Fibroblast of the aortic adventitia (primary cell): ENCODE data around the gene RBM6. TPM values are rescaled to one million over a fixed set of nuclear protein-coding genes. Genes with fewer than 3 reads are reported as not detected.

Source experiments
- DNase-seq: peaks from one replicate; pipeline ENCODE4 v3.0.0-alpha.2; 2010; ENCODE audit warnings: low read depth
- H3K4me3 ChIP-seq: 2 replicates; pipeline ENCODE4 v1.5.1; 2011; ENCODE audit warnings: low read depth, mild to moderate bottlenecking, control low read depth, low read length, moderate library complexity
- CTCF ChIP-seq: IDR thresholded peaks from 2 replicates; pipeline ENCODE4 v1.5.1; 2011; ENCODE audit warnings: mild to moderate bottlenecking, low read length, control low read depth, inconsistent platforms; ENCODE audit not compliant: insufficient read depth
- total RNA-seq: library from RNA; depleted of rRNA; stranded (reverse); fragments of >200 nt; gene quantifications from 2 replicates; pipeline ENCODE4 v1.2.3, GENCODE V29; 2012; ENCODE audit warnings: low replicate concordance

The RBM6 gene
- total RNA-seq, 1 donor: 48.5 TPM

- H3K4me3 ChIP-seq: no peak overlapping the region
- no peak for TF ChIP-seq CTCF
- no peak for DNase-seq
Observed at GRCh38 chr3:50125541-50126286, 185.8 kb downstream of the RBM6 start.

DNA sequence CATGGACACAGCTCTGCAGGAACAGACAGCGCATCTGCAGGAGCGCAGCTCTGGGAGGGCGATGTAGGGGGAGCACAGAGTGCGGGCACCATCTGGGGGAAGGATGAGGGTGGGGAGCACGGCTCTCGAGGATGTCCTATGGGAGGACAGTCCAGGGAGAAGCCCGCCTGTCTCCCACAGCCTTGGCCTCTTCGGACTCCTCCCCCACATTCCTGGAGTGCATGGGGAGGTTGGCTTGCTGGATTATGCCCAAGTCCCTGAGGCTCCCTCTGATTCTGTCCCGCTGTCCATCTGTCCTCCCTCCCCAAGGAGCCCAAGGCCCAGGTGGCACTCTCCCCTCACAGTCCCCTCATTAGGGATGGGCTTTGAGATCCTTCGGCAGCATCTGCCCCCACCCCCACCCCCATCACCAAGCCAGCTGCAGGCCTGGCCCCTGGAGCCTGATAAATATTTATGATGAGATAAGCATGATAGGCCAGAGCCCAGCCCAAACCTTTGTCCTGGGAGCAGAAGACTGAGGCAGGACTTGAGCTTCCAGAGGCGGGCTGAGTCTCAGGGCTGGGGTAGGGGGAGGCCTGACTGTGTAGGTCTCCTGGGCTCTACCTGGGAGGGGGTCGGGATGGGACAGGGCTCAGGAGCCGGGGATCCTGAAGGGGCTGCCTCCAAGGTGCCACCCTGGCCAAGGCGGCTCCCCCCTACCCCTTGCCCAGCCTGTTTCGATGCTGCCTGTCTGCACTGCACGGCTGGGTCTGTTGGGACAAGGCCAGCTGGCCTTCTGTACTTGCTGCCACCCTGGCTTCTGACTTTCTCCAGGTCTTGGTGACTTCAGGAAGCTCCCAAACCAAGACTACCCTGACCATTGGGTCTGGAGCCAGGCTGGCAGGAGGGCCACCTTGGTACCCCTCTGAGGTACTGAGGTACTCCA lies 186.6 kb downstream of the RBM6 start:
- no peak for TF ChIP-seq CTCF
- peak; percentile 25 for DNase-seq
- H3K4me3 ChIP-seq: no peak overlapping the region

Other genes starting within 250 kb of the RBM6 start
- 0.27 and 0.65 TPM in 2 replicates for gene AMIGO3, start 220.5 kb upstream of the RBM6 start, total RNA-seq
- gene GMPPB, start 216.2 kb upstream of the RBM6 start, total RNA-seq: 14.3 and 31.0 TPM in 2 replicates
- 29.6 TPM in 2 replicates for gene IP6K1, start 153.6 kb upstream of the RBM6 start, total RNA-seq
- gene CDHR4, start 140.3 kb upstream of the RBM6 start, total RNA-seq: 0.09 TPM in 1 of 2 replicates, not detected in the other
- 4.4 and 9.5 TPM in 2 replicates for gene INKA1, start 136.9 kb upstream of the RBM6 start, total RNA-seq
- gene UBA7, start 126.2 kb upstream of the RBM6 start, total RNA-seq: 22.8 and 69.4 TPM in 2 replicates
- 1.3 and 7.7 TPM in 2 replicates for gene TRAIP, start 83.6 kb upstream of the RBM6 start, total RNA-seq
- not detected in 2 replicates for gene CAMKV, start 70.2 kb upstream of the RBM6 start, total RNA-seq
- gene MST1R, start 36.3 kb upstream of the RBM6 start, total RNA-seq: 0.81 and 1.3 TPM in 2 replicates
- gene MON1A, start 10.3 kb upstream of the RBM6 start, total RNA-seq: 3.4 and 12.8 TPM in 2 replicates
- gene RBM5, start 148.8 kb downstream of the RBM6 start, total RNA-seq: 104 and 142 TPM in 2 replicates
- gene SEMA3F, start 215.2 kb downstream of the RBM6 start, total RNA-seq: 0.74 and 3.5 TPM in 2 replicates